GM21360 (cell line): ENCODE data around the gene FHDC1.

Source experiments
- ATAC-seq: cut with Tn5 transposase; IDR thresholded peaks from one replicate; pipeline ENCODE4 v1.9.1; 2021; ENCODE audit warnings: mild to moderate bottlenecking, moderate library complexity; ENCODE audit not compliant: unreplicated experiment

The FHDC1 gene

GRCh38 chr4:153027866-153028265 lies 91.7 kb downstream of the FHDC1 start:
- no peak for ATAC-seq

- ATAC-seq: no peak
These were observed 92.4 kb downstream of the FHDC1 start for GRCh38 chr4:153028535-153028934.
